Pons (tissue), 1 donor: ENCODE data around the gene SLC4A8.
A peak's percentile ranks its signal among the peaks of the same experiment; 100 is the strongest.

Experiments used
- DNase-seq: peaks from one replicate; pipeline ENCODE4 v3.0.0-alpha.2; 2016; ENCODE audit warnings: low spot score

The SLC4A8 gene

DNA sequence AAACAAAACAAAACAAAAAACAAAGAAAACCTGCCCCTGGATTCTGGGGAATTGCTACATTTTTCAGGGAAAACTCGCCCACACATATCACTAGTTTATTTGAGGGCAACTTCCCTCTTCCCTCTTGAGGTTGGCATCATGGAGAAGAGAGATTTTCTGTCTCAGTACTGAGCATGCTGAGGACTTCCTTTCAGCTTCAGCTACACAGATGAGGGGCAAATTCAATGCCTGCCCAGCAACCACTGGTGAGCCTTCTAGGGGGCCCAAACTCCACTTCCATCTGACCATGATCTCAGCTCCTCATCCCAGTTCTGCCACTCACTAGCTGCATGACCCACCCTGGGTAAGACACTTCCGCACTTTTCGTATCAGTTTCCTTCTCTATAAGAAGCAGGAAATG lies 103.3 kb downstream of the SLC4A8 start:
- no peak for DNase-seq

GRCh38 chr12:51528852-51529650 lies 104.4 kb downstream of the SLC4A8 start:
- DNase-seq = no peak

DNA sequence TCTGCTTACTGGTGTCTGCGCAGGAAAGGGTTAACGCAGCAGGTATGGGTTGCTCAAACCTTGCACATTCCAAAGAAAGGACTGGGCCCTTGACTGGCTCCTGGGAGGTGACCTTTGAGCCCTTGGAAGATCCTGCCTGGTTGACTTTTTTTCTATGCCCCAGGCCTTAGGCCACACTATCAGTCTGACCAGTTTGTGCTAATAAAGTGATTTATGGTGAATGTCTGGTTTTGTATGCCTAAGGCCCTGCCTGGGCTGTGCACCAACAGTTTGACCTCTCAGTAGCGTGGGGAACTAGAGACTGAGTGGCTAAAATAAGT lies 105.0 kb downstream of the SLC4A8 start:
- no peak for DNase-seq

DNA sequence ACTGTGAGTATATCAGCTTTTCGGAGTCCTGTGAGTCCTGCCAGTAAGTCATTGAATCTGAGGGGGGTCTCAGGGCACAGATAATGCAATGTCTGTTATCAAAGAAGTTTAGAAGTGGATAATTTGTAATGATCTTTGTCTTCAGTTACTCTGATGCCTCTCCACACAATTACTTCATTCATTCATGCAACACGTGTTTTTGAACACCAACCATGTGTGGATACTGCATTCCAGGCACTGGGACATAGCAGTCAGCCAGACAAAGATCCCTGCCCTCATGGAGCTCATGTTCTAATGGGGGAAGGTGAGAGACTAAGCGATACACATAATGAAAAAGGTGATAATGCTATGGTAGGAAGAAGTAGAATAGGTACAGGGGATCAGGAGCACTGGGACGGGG lies 105.6 kb downstream of the SLC4A8 start:
- DNase-seq = no peak

DNA sequence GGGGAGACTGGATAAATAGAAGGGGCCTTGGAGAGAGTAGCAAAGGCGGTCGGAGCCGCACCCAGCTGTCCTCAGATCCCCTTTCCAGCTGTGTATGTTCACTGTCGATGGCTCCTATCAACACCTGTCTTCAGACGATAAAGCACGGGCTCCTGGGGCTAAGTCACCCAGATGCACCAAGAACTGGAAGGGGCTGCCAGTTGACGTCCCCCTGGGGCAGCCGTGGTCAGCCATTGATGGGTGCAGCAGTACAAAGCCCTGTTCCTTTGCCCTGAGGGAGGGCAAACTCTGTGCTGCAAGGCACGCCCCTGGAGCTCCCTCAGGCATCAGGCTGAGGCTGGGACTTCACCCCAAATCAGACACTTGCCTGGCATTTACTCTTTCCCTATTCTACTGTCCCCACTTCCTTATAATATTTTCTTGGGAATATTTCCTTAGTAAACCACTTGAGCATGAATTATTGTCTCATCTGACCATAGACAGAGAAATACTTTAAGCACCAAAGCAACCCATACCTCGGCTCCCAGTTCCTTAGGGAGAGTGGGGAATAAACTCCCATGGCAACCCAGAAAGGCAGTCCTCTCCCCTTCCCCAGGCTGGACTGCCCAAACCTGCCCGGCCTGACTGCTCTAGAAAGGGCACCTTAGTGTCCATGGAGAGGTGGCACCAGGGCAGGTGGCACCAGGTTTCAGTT lies 106.8 kb downstream of the SLC4A8 start:
- DNase-seq = no peak

- peak; percentile 79 for DNase-seq
Measured at GRCh38 chr12:51531978-51532497, 107.4 kb downstream of the SLC4A8 start.

DNA sequence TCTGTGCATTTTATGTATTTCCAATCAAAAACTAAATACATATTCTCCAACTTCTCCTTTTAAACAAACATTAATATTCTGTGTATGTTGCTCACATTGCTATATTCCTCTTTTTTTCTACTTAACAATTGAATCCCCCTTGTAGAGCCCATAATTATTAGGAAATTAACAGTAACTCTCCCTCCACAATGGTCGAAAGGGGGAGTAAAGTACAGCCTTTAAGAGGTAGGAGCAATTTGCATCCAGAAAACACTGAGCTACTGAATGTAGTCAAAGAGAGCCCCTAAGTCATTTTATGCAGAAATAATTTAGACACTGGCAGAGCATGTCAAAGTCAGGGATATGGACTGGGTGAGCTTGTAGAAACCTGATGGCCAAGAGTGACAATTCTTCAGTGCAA lies 109.2 kb downstream of the SLC4A8 start:
- no peak for DNase-seq

DNA sequence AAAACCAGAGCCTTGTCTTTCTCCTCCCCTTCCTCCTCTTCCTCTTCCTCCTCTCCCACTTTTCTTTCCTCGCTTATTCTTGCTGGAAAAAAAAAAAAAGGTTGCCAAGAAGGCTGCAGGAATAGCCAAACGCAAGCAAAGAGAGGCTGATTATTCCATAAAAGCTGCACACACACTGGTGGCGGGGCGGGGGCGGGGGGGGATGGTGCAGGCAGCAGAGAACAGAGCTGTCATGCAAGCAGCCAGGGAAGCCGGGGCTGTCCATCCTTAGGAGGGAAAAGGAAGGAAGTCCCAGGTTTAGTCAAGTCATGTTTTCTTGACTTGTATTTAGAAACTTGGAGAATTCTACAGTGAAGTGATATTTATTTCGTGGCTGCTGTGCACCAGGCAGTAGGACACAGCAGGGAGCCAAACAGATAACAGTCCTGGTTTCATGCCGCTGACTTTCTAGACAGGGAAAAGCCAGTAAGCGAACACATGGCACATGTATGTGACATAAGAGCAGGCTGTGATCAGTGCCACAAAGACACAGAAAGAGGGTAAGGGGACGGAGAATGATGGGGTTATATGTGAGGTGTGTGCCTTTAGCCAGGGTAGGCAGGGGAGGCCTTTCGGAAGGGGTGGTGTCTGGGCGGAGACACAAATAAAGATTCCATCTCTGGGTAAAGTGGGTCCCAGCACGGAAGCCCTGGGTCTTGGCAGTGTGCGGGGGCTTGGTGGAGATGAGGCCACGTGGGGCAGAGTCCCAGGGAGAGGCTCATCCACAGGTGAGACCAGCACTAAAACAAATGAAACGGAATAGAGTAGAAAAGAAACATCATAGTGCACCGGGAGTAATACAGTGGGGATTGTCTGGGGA lies 109.8 kb downstream of the SLC4A8 start:
- DNase-seq = no peak

DNA sequence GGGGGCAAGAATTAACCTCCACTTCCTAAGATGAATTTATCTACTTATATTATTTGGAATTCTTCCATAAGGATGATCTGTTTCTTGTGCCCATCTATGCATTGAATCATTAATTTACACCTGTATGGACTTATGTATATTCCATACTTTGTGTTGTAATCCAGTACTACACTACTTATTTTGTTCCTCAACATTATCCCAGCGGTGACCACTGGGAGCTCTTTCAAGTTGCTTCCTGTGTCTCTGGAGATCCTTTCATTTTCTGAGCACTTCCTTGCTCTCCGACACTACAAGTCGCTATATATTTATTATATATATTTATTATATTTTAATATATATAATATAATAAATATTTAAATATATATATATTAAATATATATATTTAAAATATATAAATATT lies 111.5 kb downstream of the SLC4A8 start:
- DNase-seq = no peak

- DNase-seq = no peak
Measured at GRCh38 chr12:51538149-51538548, 113.5 kb downstream of the SLC4A8 start.

- no peak for DNase-seq
Measured at GRCh38 chr12:51538599-51538998, 114.0 kb downstream of the SLC4A8 start.

DNA sequence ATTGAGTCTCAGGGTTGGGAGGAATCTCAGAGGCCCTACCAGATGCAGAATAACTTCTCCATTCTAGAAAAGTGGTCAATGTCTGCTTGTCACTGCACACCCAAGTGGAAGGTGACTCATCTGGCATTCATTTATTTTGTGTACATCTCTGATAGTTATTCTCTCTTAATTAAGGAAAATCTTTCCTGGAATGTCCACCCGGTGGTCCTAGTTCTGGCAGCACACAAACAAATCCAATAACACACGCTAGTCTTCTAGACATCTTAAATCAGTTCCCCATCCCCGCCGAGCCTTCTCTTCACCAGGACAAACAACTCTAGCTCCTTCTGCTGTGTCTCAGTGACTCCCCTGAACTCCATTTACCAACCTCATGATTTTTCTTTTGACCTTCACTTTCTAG lies 116.4 kb downstream of the SLC4A8 start:
- no peak for DNase-seq

- no peak for DNase-seq
Measured at GRCh38 chr12:51546097-51546496, 121.5 kb downstream of the SLC4A8 start.

DNA sequence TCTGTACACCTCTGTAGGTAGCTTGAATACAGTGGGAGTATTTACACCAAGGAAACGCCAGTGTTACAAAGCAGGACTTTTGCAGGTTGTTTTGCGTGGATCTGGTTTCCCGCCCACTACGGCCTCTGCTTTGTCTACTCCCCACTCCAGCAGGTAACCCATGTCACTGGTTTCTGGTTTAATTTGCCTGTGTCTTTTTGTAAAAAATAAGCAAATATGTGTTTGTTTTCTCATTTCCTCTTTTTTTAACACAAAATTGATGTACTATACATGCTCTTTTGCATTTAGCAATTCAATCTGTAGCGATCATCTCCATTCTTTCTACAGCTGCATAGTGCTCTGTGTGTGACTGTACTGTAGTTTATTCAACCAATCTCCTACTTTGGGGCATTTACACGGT lies 123.0 kb downstream of the SLC4A8 start:
- no peak for DNase-seq

DNA sequence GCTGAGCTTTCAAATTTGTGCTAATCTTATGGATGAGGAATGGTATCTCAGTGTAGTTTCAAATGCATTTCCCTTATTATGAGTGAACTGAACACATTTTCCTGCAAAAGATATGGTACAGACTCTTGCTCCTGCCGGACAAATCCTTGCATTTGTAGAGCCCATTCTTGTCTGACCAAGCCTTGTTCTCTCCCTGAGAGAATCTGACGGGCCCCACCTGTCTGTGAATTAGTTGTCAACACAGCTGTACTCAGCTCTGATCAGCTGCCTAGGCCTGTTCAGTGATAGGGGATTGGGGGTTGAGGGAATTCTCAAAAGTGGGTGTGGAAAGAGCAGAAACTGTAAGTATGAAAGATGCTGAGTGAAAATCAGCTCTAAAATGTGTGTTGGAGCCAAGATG lies 123.6 kb downstream of the SLC4A8 start:
- DNase-seq = no peak

GRCh38 chr12:51549637-51550036 lies 125.0 kb downstream of the SLC4A8 start:
- DNase-seq = no peak
